Hepatocyte (in vitro differentiated cells): ENCODE data around the gene SLC12A5. TPM values are rescaled to one million over a fixed set of nuclear protein-coding genes. Genes with fewer than 3 reads are reported as not detected.

Experiments used
- DNase-seq: peaks from one replicate; pipeline ENCODE4 v3.0.0-alpha.2; 2016; ENCODE audit warnings: low spot score
- H2AFZ ChIP-seq: fragments of 200-600 bp; sonication (generic); 2 replicates; pipeline ENCODE4 v1.6.0; 2016; ENCODE audit warnings: antibody characterized with exemption, mild to moderate bottlenecking
- H3K27ac ChIP-seq: fragments of 200-600 bp; sonication (generic); 2 replicates; pipeline ENCODE4 v1.5.1; 2016; ENCODE audit warnings: mild to moderate bottlenecking
- H3K27me3 ChIP-seq: fragments of 200-600 bp; sonication (generic); 2 replicates; pipeline ENCODE4 v1.6.1; 2016
- H3K36me3 ChIP-seq: fragments of 200-600 bp; sonication (generic); replicated peaks from 2 replicates; pipeline ENCODE4 v1.5.1; 2016; ENCODE audit warnings: low read depth; ENCODE audit not compliant: insufficient read depth
- H3K4me1 ChIP-seq: fragments of 200-600 bp; sonication (generic); 2 replicates; pipeline ENCODE4 v1.5.1; 2016; ENCODE audit warnings: mild to moderate bottlenecking, moderate library complexity; ENCODE audit not compliant: insufficient read depth
- H3K4me2 ChIP-seq: fragments of 200-600 bp; sonication (generic); 2 replicates; pipeline ENCODE4 v1.6.0; 2016
- H3K4me3 ChIP-seq: fragments of 200-600 bp; sonication (generic); 2 replicates; pipeline ENCODE4 v1.5.1; 2016; ENCODE audit warnings: mild to moderate bottlenecking
- H3K79me2 ChIP-seq: fragments of 200-600 bp; sonication (generic); 2 replicates; pipeline ENCODE4 v1.6.0; 2017; ENCODE audit warnings: mild to moderate bottlenecking
- H3K9me2 ChIP-seq: fragments of 200-600 bp; sonication (generic); replicated peaks from 2 replicates; pipeline ENCODE4 v1.6.0; 2017; ENCODE audit warnings: mild to moderate bottlenecking; ENCODE audit not compliant: insufficient read depth
- H3K9me3 ChIP-seq: fragments of 200-600 bp; sonication (generic); 2 replicates; pipeline ENCODE4 v1.5.1; 2016; ENCODE audit warnings: low read depth, mild to moderate bottlenecking
- H4K20me1 ChIP-seq: fragments of 200-600 bp; sonication (generic); 2 replicates; pipeline ENCODE4 v1.6.0; 2016; ENCODE audit warnings: mild to moderate bottlenecking; ENCODE audit not compliant: insufficient read depth, poor library complexity, severe bottlenecking
- EZH2 ChIP-seq: fragments of 200-600 bp; sonication (generic); IDR thresholded peaks from 2 replicates; pipeline ENCODE4 v1.6.1; 2016; ENCODE audit warnings: antibody characterized with exemption, mild to moderate bottlenecking, borderline replicate concordance
- EZH2phosphoT487 ChIP-seq: fragments of 200-600 bp; sonication (generic); IDR thresholded peaks from one replicate; pipeline ENCODE4 v1.6.1; 2018; ENCODE audit warnings: antibody characterized with exemption, mild to moderate bottlenecking, low read depth, moderate library complexity; ENCODE audit not compliant: unreplicated experiment, severe bottlenecking
- WGBS: methylation state at CpG from one replicate; pipeline ENCODE4 v1.1.6; 2016; ENCODE audit warnings: low lambda C conversion rate; ENCODE audit errors: missing lambda C conversion rate; 5-methylcytosine and 5-hydroxymethylcytosine counted together
- polyA plus RNA-seq: library from polyadenylated mRNA; unstranded; fragments of >200 nt; fragmentation: Nextera tagmentation; extraction: Ambion mirVana; gene quantifications from 2 replicates; pipeline ENCODE4 v1.2.1, GENCODE V29; 2016
- total RNA-seq: library from RNA; depleted of rRNA; stranded (reverse); fragments of >200 nt; gene quantifications from 2 replicates; pipeline ENCODE4 v1.2.3, GENCODE V29; 2014
- TF ChIP-seq, protein P1 (sequence below): fragments of 200-600 bp; sonication (generic); IDR thresholded peaks from 2 replicates; pipeline ENCODE4 v1.5.1; 2016; ENCODE audit warnings: antibody characterized with exemption, mild to moderate bottlenecking; ENCODE audit not compliant: poor library complexity

The SLC12A5 gene
- total and polyA plus RNA-seq, 2 experiments from 2014 or later, result 0.57 to 3.1 TPM

DNA sequence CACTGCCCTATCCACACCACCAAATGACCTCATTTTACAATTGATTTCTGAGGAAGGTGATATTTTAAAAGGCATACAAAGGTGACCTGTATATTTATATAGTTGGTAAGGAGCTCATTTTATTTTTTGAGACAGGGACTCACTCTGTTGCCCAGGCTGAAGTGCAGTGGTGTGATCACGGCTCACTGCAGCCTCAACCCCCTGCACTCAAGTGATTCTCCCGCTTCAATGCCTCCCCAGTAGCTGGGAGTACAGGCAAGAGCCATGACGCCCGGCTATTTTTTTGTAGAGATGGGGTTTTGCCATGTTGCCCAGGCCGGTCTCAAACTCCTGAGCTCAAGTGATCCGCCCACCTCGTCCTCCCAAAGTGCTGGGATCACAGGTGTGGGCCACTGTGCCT is 47.8 kb downstream of the SLC12A5 start:
- Histone ChIP-seq H4K20me1 (peaks cover 95% of the 10 kb centered on the region), H3K4me2 (no peak overlapping the region), H3K9me2 (no peaks in the 10 kb centered on the region), H3K27me3 (no peaks in the 10 kb centered on the region), H3K36me3 (no peaks in the 10 kb centered on the region), H2AFZ (no peak overlapping the region), H3K4me3 (no peak overlapping the region), H3K27ac (no peak overlapping the region), H3K4me1 (no peaks in the 10 kb centered on the region), H3K79me2 (peaks cover 86% of the 10 kb centered on the region), H3K9me3 (no peaks in the 10 kb centered on the region)
- WGBS, result 90% methylated on average over 7 of the region's 7 CpGs
- no peak for DNase-seq
- TF ChIP-seq EZH2, result no peak
- no peak for TF ChIP-seq EZH2phosphoT487
- TF ChIP-seq, protein P1, sequence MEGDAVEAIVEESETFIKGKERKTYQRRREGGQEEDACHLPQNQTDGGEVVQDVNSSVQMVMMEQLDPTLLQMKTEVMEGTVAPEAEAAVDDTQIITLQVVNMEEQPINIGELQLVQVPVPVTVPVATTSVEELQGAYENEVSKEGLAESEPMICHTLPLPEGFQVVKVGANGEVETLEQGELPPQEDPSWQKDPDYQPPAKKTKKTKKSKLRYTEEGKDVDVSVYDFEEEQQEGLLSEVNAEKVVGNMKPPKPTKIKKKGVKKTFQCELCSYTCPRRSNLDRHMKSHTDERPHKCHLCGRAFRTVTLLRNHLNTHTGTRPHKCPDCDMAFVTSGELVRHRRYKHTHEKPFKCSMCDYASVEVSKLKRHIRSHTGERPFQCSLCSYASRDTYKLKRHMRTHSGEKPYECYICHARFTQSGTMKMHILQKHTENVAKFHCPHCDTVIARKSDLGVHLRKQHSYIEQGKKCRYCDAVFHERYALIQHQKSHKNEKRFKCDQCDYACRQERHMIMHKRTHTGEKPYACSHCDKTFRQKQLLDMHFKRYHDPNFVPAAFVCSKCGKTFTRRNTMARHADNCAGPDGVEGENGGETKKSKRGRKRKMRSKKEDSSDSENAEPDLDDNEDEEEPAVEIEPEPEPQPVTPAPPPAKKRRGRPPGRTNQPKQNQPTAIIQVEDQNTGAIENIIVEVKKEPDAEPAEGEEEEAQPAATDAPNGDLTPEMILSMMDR, result no peak

DNA sequence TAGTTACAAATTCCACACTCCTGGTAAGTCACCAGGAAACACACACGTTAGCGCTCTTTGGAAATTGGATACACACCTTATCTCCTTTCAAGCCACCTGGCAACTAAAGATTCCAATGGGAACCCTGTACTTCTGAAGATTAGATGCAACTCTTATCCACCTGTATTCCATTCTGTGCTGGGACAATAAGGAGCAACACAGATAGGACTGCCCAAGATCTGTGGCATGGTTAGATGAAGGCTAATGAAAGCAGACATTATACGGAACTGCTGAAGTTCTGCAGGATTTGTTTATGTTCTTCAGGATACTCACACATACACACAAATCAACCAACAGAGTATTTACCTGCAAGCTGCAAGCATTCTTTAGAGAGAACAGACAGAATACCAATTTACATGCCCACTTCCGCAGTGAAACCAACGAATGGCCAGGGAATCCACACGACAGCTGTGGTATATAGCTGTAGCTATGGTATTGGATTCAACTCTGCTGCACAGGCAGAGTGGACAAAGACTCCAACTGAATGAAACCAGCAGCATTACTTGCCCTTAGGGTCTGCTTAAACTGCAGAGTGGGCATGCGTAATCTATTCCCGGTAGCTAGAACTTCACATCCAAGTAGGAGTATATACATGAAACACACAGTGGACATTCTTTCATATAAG is 48.8 kb downstream of the SLC12A5 start:
- Histone ChIP-seq H3K4me2 (no peak overlapping the region), H3K4me1 (no peaks in the 10 kb centered on the region), H3K4me3 (no peak overlapping the region), H2AFZ (no peak overlapping the region), H3K36me3 (no peaks in the 10 kb centered on the region), H3K9me2 (no peaks in the 10 kb centered on the region), H3K27ac (no peak overlapping the region), H3K9me3 (no peaks in the 10 kb centered on the region), H3K27me3 (no peaks in the 10 kb centered on the region), H3K79me2 (peaks cover 86% of the 10 kb centered on the region), H4K20me1 (peaks cover 95% of the 10 kb centered on the region)
- DNase-seq, result no peak
- TF ChIP-seq EZH2, result no peak
- TF ChIP-seq, protein P1, result no peak
- no peak for TF ChIP-seq EZH2phosphoT487
- WGBS, result 92% methylated on average over 8 of the region's 8 CpGs

DNA sequence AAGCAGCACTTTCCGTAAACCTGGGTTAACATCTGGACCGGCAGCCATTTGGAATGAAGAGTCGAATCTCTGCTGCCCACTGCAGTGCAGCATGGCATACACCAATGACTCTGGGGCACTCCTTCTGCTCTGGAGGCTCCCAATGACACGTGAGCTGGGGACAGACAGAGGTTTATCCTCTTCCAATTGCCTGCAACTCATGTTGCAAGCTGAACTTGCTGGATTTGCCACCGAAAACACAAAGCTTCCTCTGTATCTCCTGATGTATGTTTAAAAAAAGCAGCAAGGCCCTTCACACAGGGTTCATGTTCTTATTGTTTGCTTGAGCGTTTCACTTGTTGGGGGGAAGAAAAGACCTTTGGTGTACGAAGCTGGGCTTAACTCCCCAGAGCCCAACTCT is 49.9 kb downstream of the SLC12A5 start:
- no peaks in the 10 kb centered on the region for H3K27me3 ChIP-seq
- H3K9me2 ChIP-seq, result no peaks in the 10 kb centered on the region
- H3K4me3 ChIP-seq, result no peak overlapping the region
- 76% methylated on average over 7 of the region's 7 CpGs for WGBS
- H3K36me3 ChIP-seq, result no peaks in the 10 kb centered on the region
- H4K20me1 ChIP-seq, result peaks cover 96% of the 10 kb centered on the region
- H3K79me2 ChIP-seq, result peaks cover 87% of the 10 kb centered on the region
- H3K4me2 ChIP-seq, result no peak overlapping the region
- H3K4me1 ChIP-seq, result no peaks in the 10 kb centered on the region
- DNase-seq, result no peak
- no peaks in the 10 kb centered on the region for H3K9me3 ChIP-seq
- H3K27ac ChIP-seq, result no peak overlapping the region
- TF ChIP-seq EZH2phosphoT487, result no peak
- TF ChIP-seq EZH2, result no peak
- TF ChIP-seq, protein P1, result no peak
- no peak overlapping the region for H2AFZ ChIP-seq
